Measurements from ENCODE around the gene COLGALT1. TPM values are rescaled to one million over a fixed set of nuclear protein-coding genes. Genes with fewer than 3 reads are reported as not detected.

COLGALT1 gene
- total RNA-seq, 2 donors from 2014 or later, result 69.1 to 86.7 TPM

DNA sequence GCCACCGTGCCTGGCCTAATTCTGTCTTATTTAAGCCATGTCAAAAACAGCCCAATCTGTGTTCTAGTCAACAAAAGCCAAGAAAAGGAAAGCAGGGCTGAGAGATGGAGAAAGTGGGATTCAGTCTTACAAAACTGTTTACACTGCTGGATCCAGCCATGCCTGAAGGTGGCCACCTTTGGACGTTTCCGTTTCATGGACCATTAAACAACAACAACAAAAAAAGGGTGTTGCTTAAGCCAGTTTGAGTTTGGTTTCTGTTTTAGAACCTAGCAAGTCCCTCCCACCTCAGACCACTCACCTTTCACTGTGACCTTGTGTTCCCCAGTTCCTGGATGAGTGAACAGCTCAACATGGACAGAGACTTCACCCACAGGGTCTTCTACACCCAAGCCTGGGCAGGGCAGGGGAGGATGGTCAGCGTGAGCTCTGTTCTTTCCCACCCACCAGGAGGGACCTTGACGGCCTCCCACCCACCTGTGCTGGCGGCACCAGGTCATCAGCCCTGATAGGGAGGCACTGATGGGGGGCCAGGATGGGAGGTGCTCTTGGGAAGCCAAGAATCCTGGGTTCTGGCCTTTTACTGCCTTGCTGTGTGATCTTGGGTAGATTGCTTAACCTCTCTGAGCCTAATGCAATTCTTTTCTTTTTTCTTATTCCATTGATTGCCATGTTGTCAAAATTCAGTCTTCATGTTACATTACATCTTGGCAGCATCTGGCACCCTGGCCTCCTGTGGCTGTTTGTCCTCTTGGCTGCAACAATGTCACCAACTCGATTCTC is 56.2 kb downstream of the COLGALT1 start:
- DNase-seq (ENCODE audit: low spot score), result no peak
- intact Hi-C loops (cut with DNase I), result loop anchor here in 1 of 2 donors (5.0 kb wide), 1 partner anchor 684 kb away; no protein-coding TSS in a partner anchor

DNA sequence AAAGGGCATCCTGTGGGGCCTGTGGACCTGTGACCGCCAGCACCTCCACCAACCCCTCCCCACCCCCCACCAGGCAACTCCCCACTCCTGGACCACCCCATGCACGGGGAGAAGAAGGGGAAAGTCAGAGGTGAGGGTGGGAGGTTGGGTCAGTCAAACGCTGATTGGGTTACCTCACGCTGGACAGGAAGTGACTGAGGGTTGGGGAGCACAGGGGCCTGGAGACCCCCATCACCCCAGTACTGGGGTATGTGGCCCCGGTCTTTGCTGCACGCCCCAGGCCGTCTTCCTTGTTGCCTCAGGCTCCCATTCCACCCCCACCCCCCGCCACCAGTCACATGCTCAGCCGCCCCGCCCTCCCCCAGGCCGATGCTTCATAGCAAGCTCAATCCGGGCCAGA is 59.0 kb downstream of the COLGALT1 start:
- no peak for DNase-seq (ENCODE audit: low spot score)
- intact Hi-C loops (cut with DNase I), result loop anchor here in 1 of 2 donors (5.0 kb wide), 1 partner anchor 687 kb away; no protein-coding TSS in a partner anchor

DNA sequence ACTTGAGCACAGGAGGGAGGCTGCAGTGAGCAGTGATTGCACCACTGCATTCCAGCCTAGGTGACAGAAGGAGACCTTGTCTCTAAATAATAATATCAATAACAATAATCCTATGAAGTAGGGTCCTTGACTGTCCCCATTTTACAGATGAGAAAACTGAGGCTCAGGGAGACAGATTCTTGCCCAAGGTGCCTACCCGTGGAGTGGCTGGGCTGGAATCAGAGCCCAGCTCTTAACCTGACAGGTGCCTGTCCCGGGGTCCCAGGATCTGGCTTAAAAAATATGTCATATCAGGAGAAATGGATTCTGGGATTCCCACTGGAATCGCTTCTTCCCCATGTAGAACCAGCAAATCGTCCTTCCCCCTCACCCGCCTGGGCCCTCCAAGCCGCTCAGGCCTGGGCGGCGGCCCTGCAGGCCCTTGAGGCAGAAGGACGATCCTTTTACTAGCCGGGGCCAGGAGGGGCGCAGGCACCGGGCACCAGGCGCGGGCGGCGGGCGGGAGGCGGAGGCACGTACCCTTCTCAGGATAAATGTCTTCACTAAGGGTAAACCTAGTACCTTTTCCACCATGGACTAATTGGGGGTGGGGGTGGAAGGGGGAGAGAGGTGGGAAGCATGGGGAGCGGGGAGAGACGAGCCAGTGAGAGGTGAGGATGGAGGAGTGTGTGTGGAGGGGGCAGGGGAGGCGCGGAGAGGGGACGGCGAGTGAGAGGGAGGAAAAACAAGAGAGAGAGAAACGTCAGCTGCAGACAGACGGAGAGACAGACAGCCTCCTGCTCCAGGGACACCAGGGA is 60.6 kb downstream of the COLGALT1 start:
- intact Hi-C loops (cut with DNase I), result no loop called here
- no peak for DNase-seq (ENCODE audit: low spot score)

GRCh38 chr19:17616686-17616960 is 61.2 kb downstream of the COLGALT1 start:
- intact Hi-C loops (cut with DNase I), result no loop called here
- no peak for DNase-seq (ENCODE audit: low spot score)

- intact Hi-C loops (cut with DNase I), result no loop called here
- no peak for DNase-seq (ENCODE audit: low spot score)
Observed at GRCh38 chr19:17616961-17617806, 61.7 kb downstream of the COLGALT1 start.

GRCh38 chr19:17617807-17618192 is 62.4 kb downstream of the COLGALT1 start:
- intact Hi-C loops (cut with DNase I), result no loop called here

DNA sequence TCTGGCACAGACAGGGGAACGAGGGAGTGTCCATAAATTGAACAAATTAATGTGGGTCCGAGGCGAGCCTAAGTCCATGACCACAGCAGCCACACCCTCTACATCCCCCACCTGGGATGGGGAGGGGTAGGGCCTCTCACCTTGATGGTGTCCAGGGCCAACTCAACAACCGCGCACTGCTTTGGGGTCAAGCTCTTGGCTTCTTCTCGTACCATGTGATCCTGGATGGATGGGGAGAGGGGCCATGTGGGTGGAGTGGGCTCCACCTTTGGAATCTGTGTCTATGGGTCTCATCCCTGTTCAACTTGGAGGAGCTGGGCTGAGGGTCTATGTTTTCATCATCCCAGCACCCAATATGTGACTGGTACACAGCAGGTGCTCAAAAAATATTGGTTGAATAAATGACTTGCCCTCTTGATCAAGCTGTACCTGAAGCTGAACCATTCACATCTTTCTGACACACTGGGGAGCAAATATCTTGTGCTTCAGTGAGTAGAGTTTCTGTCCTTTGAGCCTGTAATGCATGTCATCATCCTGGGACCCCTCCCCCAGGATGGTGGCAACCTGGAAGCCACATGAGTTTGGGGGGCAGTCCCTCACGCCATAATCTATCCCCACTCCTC is 62.9 kb downstream of the COLGALT1 start:
- intact Hi-C loops (cut with DNase I), result no loop called here
- no peak for DNase-seq (ENCODE audit: low spot score)

More at GRCh38 chr19:17617807-17618192, 62.4 kb downstream of the COLGALT1 start:
- DNase-seq (ENCODE audit: low spot score), result no peak

DNA sequence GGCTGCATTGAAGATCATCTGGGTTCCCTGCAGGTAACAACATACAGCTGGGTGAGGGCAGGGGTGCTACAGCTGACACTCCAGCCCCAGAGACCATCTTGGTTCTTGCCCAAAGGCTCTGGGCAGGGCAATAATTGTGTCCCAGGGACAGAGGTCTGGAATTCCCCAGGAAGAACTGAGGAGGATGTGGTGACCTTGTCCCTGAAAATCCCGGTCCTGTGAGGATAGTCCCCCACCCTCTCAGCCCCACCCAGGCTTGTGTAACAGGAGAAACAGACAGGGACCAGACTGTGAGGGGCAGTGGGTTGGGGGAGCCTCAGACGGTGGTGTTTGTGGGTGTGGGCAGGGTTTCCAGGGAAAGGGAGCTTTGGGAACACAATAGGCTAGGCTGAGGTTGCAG is 63.5 kb downstream of the COLGALT1 start:
- intact Hi-C loops (cut with DNase I), result no loop called here
- no peak for DNase-seq (ENCODE audit: low spot score)

DNA sequence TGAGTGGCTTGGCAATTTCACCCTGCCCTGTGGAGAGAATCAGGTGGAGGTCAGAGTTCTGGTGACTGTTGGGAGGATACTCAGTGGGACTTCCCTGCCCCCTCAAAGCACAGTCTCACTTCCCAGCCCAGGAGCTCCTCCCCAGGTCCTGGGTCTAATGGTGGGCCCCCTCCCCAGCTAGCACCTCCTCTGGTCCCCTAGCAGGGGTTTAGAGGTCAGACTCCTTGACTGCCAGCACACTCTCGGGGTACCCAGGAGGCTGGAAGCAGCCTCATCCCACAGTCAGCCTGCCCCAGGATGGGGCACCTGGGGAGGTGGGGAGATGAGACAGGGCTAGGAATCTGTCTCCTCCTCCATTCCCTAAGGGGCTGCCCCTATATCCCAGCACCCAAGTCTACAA is 65.2 kb downstream of the COLGALT1 start:
- intact Hi-C loops (cut with DNase I), result no loop called here
- DNase-seq (ENCODE audit: low spot score), result no peak

GRCh38 chr19:17623224-17623935 is 67.9 kb downstream of the COLGALT1 start:
- DNase-seq (ENCODE audit: low spot score), result no peak
- intact Hi-C loops (cut with DNase I), result no loop called here

DNA sequence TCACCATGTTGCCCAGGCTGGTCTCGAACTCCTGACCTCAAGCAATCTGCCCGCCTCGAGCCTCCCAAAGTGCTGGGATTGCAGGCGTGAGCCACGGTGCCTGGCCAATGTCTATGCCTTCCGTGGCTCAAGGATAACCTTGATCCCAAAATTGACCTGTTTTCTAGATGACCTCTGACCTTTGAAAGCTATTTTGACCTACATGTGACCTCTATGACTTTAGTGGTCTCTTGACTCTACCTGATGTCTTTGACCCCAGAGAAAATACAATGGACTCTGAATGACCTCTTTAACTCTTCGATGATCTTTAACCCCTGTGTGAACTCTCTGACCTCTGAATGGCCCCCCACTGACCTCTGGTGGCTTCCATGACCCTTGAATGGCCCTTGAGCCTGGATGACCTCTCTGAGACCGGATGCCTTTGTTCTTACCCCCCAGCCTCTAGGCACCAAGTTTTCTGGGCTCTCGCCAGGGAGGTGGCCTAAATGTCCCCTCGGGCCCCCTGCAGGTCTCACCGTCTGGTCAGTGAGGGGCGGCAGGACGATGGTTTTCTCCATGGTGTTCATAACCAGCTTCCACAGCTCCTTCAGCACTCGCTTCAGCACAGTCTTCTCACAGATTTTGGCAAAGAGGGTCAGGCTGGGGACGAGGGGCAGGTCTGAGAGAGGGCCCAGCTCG is 69.0 kb downstream of the COLGALT1 start:
- intact Hi-C loops (cut with DNase I), result no loop called here

DNA sequence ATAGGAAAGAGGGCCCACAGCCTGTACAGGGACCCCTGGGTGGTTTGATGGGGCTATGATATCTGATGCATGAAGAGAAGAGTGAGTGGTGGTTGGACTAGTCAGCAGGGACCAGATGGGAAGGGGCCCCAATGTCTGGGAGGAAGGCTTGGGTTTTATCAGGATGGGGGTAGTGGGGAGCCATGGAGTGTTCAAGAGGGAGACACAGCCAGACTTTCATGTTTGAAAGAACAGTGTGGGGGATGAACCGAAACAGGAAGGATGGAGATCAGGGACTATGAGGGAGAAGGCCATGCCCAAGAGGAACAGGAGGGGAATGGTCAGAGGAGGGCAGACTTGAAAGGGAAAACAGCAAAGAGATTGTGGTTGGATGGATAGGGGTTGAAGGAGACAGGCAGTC is 69.6 kb downstream of the COLGALT1 start:
- DNase-seq (ENCODE audit: low spot score), result no peak
- intact Hi-C loops (cut with DNase I), result no loop called here

More for the DNA sequence above, 69.0 kb downstream of the COLGALT1 start:
- no peak for DNase-seq (ENCODE audit: low spot score)

DNA sequence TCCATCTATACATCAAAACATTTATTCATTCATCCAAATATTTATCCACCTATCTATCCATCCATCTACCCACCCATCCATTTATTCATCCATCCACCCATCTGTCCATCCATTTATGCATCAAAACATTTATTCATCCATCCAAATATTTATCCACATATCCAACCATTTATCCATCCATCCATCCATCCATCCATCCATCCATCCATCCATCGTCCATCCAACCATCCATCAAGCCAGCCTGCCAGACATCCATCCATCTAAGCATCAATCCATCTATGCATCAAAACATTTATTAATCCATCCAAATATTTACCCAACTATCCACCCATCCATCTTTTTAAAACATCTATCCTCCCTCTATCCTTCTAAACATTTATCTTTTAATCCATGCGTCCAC is 70.5 kb downstream of the COLGALT1 start:
- intact Hi-C loops (cut with DNase I), result no loop called here
- DNase-seq (ENCODE audit: low spot score), result no peak

GRCh38 chr19:17626456-17627015 is 71.1 kb downstream of the COLGALT1 start:
- intact Hi-C loops (cut with DNase I), result no loop called here
- DNase-seq (ENCODE audit: low spot score), result no peak

DNA sequence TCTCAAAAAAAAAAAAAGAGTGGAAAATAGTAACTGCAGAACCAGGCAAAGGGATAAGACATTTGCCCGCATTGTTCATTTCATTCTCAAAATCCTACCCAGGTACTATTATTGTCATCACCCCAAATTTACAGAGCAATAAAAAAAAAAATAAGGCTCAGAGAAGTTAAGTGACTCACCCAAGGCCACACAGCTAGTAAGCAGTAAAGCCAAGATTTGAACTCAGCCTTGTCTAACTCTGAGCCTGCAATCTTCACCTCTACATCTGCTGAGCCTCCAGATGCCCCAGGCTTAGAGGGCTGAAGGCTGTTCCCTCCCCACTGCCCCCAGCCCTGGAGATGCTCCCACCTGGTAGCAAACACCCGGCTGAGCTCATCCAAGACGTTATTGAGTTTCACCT is 71.7 kb downstream of the COLGALT1 start:
- no peak for DNase-seq (ENCODE audit: low spot score)
- intact Hi-C loops (cut with DNase I), result no loop called here

DNA sequence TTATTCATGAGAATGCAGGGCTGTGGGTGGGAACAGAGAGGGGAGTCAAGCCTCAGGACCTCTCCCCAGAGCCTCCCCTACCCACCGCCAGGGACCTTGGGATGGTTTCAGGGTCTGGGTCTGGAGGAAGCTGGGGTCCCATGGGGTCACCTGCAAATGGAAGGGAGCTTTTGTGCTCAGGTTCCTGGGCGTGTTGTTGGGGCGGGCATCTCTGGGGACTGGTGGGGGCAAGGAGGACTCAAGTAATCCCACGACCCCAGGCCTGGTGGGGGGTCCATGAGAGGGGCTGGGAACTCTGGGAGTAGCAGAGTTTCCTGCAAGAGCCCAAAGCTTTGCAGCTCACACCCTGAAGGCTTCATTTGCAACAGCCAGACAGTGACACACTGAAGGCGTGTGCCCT is 72.5 kb downstream of the COLGALT1 start:
- no peak for DNase-seq (ENCODE audit: low spot score)
- intact Hi-C loops (cut with DNase I), result no loop called here

DNA sequence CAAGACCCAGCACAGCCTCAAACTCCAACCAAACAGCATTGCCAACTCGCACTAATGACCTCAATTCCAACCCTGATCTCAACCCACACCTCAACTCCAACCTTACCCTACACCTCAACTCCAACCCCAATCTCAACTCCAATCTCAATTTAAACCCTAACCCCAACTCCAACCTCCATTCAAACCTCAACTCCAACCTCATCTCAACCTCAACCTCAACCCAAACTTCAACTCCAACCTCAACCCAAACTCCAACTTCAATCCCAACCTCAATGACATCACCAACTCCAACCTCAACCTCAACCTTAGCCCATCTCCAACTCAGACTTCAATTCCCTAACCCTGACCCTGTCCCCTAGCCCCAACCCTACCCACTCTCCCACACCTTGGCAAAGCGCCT is 74.3 kb downstream of the COLGALT1 start:
- DNase-seq (ENCODE audit: low spot score), result no peak
- intact Hi-C loops (cut with DNase I), result no loop called here

DNA sequence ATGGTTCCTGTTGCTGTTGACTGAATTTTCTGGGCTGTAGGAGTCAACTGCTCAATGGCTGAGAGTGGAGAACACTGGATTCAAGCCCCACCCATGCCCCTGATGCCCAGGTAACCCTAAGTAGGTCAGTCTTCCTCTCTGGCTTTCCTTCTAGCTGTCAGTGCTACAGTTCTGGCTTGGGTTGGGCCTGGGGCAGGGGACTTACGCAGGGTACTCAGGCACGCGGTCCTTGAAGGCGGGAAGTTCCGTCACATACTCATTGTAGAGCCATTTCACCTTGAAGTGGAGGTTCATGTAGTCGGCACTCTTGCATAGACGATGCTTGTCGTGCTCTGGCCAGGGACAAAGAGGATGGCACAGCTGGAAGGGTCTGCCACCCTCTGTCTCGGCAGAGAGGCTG is 77.1 kb downstream of the COLGALT1 start:
- intact Hi-C loops (cut with DNase I), result no loop called here
- DNase-seq (ENCODE audit: low spot score), result no peak

All from posterior vena cava (tissue), 2 donors.